ENCODE data around the gene C11orf71.

DNA sequence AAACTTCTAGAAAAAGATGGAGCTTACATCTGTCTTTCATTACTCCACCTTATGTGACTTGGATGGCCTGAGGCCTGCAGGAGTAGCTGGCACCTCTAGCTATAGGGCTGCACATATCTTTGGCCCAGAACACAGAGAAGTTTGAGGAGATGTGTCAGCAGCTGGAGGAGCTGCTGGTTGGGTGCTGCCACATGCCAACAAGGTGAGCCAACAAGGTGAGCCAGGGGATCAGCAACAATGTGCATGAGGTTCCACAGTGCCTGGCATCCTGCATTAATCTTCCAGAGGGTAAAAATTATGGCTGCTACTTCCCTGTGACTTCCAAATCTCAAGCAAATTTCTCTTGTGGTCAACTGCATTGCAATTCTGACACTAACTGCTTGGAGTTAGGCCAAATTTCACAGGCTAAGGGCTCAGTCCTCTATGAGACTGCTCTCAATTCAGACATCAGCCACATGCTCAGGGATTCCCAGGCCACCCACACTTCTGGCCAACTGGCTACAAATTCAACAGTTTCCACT, 16.2 kb upstream of the C11orf71 start:
- TF ChIP-seq CTCF (IDR thresholded peaks at IDR 0.05) (no peak), POLR2A (IDR thresholded peaks at IDR 0.05) (no peak)
